Esophagus muscularis mucosa (tissue), 4 donors: ENCODE measurements around the gene KCNK17. TPM values are rescaled to one million over a fixed set of nuclear protein-coding genes. Genes with fewer than 3 reads are reported as not detected.

ENCODE experiments used
- DNase-seq: peaks from one replicate; pipeline ENCODE4 v3.0.0-alpha.2; 2017; ENCODE audit errors: extremely low spot score
- H3K27ac ChIP-seq, 4 donors: fragments of 200-600 bp; sonication (generic); replicated peaks in 1 of 4; 1 replicate in 3 of 4; 2 replicates in 1 of 4; pipeline ENCODE4 v1.5.1; 2016 to 2019; ENCODE audit warnings: mild to moderate bottlenecking in 1 of 4
- H3K27me3 ChIP-seq, 4 donors: fragments of 200-600 bp; sonication (generic); one replicate each; pipeline versions ENCODE4 v1.5.1 to v1.6.0; 2016 to 2019
- H3K36me3 ChIP-seq, 4 donors: fragments of 200-600 bp; sonication (generic); one replicate each; pipeline ENCODE4 v1.5.1; 2016 to 2019
- H3K4me1 ChIP-seq, 4 donors: fragments of 200-600 bp; sonication (generic); one replicate each; pipeline ENCODE4 v1.5.1; 2016 to 2019
- H3K4me3 ChIP-seq, 4 donors: fragments of 200-600 bp; sonication (generic); 1 replicate in 2 of 4; 2 replicates in 2 of 4; pipeline ENCODE4 v1.5.1; 2016 to 2019; ENCODE audit warnings: mild to moderate bottlenecking in 4 of 4, moderate library complexity in 1 of 4
- H3K9me3 ChIP-seq, 4 donors: fragments of 200-600 bp; sonication (generic); 1 replicate in 3 of 4; 2 replicates in 1 of 4; pipeline ENCODE4 v1.5.1; 2016 to 2019
- CTCF ChIP-seq, 3 experiments: fragments of 200-600 bp in 2 of 3; fragments of 450-650 bp in 1 of 3; sonication (generic) in 2 of 3; IDR thresholded peaks; one replicate each; pipeline ENCODE4 v1.5.1; 2017 to 2019; ENCODE audit warnings: antibody characterized with exemption in 3 of 3, mild to moderate bottlenecking in 2 of 3, moderate library complexity in 1 of 3
- EP300 ChIP-seq: sonication (generic); formaldehyde crosslinking; IDR thresholded peaks from one replicate; pipeline ENCODE4 v1.6.1; 2017; ENCODE audit warnings: antibody characterized with exemption
- POLR2A ChIP-seq: fragments of 450-650 bp; IDR thresholded peaks from one replicate; pipeline ENCODE4 v1.6.1; 2017; ENCODE audit warnings: antibody characterized with exemption, moderate library complexity, mild to moderate bottlenecking, low read depth
- POLR2AphosphoS5 ChIP-seq, 2 donors: sonication (generic); formaldehyde crosslinking; IDR thresholded peaks; one replicate each; pipeline ENCODE4 v1.6.1; 2017; ENCODE audit warnings: antibody characterized with exemption in 2 of 2
- WGBS: methylation state at CpG from one replicate; pipeline ENCODE4 v1.1.5; 2018; 5-methylcytosine and 5-hydroxymethylcytosine counted together
- intact Hi-C: fragments of 100-400 bp; cut with DNase I; formaldehyde crosslinking; loops from one replicate; pipeline ENCODE4 v1.15.1; 2023
- total RNA-seq, 4 donors: library from RNA; depleted of rRNA; stranded (reverse); fragments of >200 nt; gene quantifications; one replicate each; pipeline versions ENCODE4 v1.1.0 to v1.2.1, GENCODE V29; 2016

The KCNK17 gene
- total RNA-seq, 4 donors from 2014 or later, result 0.17 TPM; not detected in 3

- intact Hi-C loops, result no loop called here
- 70% methylated on average over 9 of the region's 13 CpGs for WGBS
- no peaks in the 10 kb centered on the region for H3K36me3 ChIP-seq
- H3K9me3 ChIP-seq, result peaks cover 0 to 4% (median 0%) of the 10 kb centered on the region in 4 donors
- H3K4me3 ChIP-seq, result no peak overlapping the region
- TF ChIP-seq POLR2A (no peak), EP300 (no peak), CTCF (IDR thresholded peaks at IDR 0.05) (no peak), POLR2AphosphoS5 (IDR thresholded peaks at IDR 0.05) (no peak)
- peaks cover 0 to under 1% (median 0%) of the 10 kb centered on the region in 4 donors for H3K4me1 ChIP-seq
- H3K27me3 ChIP-seq, result peaks cover 0 to 16% (median 0%) of the 10 kb centered on the region in 4 donors
- H3K27ac ChIP-seq, result no peak overlapping the region
- no peak for DNase-seq
These were observed 5.6 kb upstream of the KCNK17 start for GRCh38 chr6:39319621-39320362.

DNA sequence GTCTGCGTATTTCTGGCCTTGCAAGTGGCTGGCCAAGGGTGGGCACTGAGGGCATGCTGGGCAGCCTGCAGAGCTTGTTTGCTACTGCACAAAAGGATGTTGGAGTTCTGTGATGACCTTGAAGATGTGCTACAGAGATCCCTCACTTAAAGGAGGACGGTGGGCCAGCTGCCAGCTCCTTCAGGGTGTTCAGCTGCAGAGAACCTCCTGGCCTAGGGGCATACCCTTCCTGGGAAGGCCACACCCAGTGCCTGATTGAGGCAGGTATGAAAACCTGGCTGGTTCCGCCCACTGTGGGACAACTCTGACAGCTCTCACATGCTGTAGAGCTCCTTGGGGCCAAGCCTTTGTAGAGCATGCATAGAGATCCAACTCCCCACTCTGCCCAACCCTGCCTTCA, 3.0 kb upstream of the KCNK17 start:
- intact Hi-C loops, result no loop called here
- WGBS, result 93% methylated on average over 3 of the region's 3 CpGs
- H3K4me1 ChIP-seq, result peaks cover 11 to 21% (median 18%) of the 10 kb centered on the region in 4 donors

DNA sequence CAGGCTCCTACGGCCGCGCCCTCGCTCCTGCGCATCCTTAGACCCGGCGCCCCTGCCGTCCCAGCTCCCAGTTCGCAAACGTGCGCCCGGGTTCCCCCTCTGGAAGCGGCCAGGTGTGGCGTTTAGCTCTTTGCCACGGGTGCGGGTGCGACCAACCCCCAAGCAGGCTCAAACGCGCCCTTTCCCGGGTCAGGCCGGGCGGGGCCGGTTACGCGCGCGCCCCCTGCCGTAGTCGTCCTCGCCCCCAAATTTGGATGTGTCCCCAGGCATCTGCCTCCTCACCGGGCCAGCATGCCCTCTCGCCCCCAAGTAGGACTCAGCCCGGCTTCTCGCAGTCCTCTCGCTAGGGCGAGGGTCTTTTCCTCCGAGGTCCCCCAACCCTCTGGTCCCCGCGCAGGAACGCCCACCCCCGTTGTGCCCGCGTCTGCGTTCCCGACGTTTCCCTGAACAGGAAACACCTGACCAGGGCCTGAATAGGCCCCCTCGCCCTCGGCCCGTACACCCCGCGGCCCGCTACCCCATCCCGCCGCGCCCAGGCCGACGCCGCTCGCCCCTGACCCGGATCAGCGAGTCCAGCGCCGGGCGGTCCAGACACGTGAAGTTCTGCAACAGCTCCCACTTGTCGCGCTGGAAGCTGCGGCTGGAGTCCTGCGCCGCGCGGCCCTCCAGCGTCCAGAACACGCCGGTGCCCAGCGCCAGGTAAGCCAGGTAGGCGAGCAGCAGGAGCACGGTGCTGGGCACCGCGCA, 520 bp downstream of the KCNK17 start:
- intact Hi-C loops, result no loop called here
- H3K4me3 ChIP-seq, result peak overlapping the region; percentile 36 to 43 (median 39)
- H3K9me3 ChIP-seq, result peaks cover 0 to 4% (median 0%) of the 10 kb centered on the region in 4 donors
- DNase-seq, result no peak
- H3K27ac ChIP-seq, result no peak overlapping the region
- WGBS, result 15% methylated on average over 4 of the region's 80 CpGs
- TF ChIP-seq EP300 (no peak), CTCF (IDR thresholded peaks at IDR 0.05) (no peak), POLR2AphosphoS5 (IDR thresholded peaks at IDR 0.05) (no peak), POLR2A (no peak)
- H3K4me1 ChIP-seq, result peaks cover 11 to 21% (median 18%) of the 10 kb centered on the region in 4 donors
- no peaks in the 10 kb centered on the region for H3K36me3 ChIP-seq
- H3K27me3 ChIP-seq, result peaks cover 0 to 67% (median 21%) of the 10 kb centered on the region in 4 donors

More for the DNA sequence above, 3.0 kb upstream of the KCNK17 start:
- Histone ChIP-seq H3K9me3 (peaks cover 0 to 4% (median 0%) of the 10 kb centered on the region in 4 donors), H3K4me3 (no peak overlapping the region), H3K36me3 (no peaks in the 10 kb centered on the region), H3K27ac (no peak overlapping the region), H3K27me3 (peaks cover 0 to 41% (median 21%) of the 10 kb centered on the region in 4 donors)
- TF ChIP-seq CTCF (IDR thresholded peaks at IDR 0.05) (no peak), POLR2AphosphoS5 (IDR thresholded peaks at IDR 0.05) (no peak), POLR2A (no peak), EP300 (no peak)
- DNase-seq, result no peak

- no peak for TF ChIP-seq POLR2A
- no peak for TF ChIP-seq POLR2AphosphoS5 (IDR thresholded peaks at IDR 0.05)
- no peak for TF ChIP-seq CTCF (IDR thresholded peaks at IDR 0.05)
- no peak for TF ChIP-seq EP300
- Histone ChIP-seq H3K9me3 (peaks cover 0 to 4% (median 0%) of the 10 kb centered on the region in 4 donors), H3K4me1 (peaks cover 11 to 21% (median 18%) of the 10 kb centered on the region in 4 donors), H3K36me3 (no peaks in the 10 kb centered on the region), H3K27ac (no peak overlapping the region), H3K27me3 (peaks cover 0 to 67% (median 21%) of the 10 kb centered on the region in 4 donors), H3K4me3 (peak overlapping the region; percentile 36 to 43 (median 39))
- 32% methylated on average over 20 of the region's 45 CpGs for WGBS
- intact Hi-C loops, result no loop called here
- DNase-seq, result no peak
These were observed 1.2 kb downstream of the KCNK17 start for GRCh38 chr6:39312912-39313525.
